ENCODE data around the gene ATRIP.

DNA sequence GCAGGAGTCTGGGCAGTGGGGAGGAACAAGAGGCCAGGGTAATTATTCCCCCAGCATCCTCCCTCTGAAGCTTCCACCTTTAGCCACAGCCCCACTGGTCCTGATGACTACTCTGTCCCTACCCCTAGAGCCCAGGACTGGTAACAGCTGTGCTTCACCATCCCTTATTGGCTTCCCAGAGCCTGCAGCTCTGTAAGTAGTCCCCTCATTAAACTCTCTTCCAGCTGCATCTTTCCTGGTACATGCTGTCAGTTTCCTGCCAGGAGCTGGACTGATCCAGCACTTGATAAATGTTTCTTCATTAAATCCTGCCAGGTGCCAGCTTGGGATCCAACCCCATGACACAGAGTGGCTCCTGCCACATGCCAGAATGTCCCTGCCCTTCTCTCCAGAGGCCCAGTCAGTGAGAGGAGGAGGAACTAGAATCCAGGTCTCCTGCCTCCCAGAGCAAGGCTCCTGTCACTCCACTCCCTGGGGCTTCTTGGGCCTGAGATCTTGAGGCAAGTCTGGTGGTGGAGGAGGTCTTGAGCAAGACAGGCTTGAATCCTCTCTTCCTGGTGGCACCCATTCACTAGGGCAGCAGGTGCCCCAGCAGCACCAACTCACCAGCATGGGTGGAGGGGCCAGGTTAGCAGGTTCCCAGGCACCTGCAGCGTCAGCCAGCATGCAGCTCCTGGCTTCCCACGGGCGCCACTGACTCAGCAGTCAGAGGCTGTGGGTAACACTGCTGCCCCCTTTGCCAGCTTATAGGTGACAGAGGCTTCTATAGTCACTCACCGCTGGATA, 47.0 kb upstream of the ATRIP start:
- no peak for TF ChIP-seq POLR2A (IDR thresholded peaks at IDR 0.05)
- TF ChIP-seq, protein P1, sequence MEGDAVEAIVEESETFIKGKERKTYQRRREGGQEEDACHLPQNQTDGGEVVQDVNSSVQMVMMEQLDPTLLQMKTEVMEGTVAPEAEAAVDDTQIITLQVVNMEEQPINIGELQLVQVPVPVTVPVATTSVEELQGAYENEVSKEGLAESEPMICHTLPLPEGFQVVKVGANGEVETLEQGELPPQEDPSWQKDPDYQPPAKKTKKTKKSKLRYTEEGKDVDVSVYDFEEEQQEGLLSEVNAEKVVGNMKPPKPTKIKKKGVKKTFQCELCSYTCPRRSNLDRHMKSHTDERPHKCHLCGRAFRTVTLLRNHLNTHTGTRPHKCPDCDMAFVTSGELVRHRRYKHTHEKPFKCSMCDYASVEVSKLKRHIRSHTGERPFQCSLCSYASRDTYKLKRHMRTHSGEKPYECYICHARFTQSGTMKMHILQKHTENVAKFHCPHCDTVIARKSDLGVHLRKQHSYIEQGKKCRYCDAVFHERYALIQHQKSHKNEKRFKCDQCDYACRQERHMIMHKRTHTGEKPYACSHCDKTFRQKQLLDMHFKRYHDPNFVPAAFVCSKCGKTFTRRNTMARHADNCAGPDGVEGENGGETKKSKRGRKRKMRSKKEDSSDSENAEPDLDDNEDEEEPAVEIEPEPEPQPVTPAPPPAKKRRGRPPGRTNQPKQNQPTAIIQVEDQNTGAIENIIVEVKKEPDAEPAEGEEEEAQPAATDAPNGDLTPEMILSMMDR (IDR thresholded peaks at IDR 0.05) = no peak
